ENCODE measurements around the gene DIP2B.
A peak's percentile ranks its signal among the peaks of the same experiment; 100 is the strongest.

DIP2B gene

GRCh38 chr12:50633955-50634354, 129.2 kb downstream of the DIP2B start:
- no peak for ATAC-seq
- Mint-ChIP-seq H3K27ac (no peak overlapping the region), H3K4me3 (no peak overlapping the region), H3K9me3 (no peaks in the 10 kb centered on the region), H3K36me3 (ENCODE audit: low read depth) (peaks cover 13% of the 10 kb centered on the region), H3K27me3 (no peaks in the 10 kb centered on the region), H3K4me1 (peaks cover 17% of the 10 kb centered on the region)
- DNase-seq = no peak

- ATAC-seq (no peak), DNase-seq (no peak)
- no peak overlapping the region for H3K4me3 Mint-ChIP-seq
- no peak overlapping the region for H3K27ac Mint-ChIP-seq
- no peaks in the 10 kb centered on the region for H3K27me3 Mint-ChIP-seq
- H3K4me1 Mint-ChIP-seq = peaks cover 17% of the 10 kb centered on the region
- H3K9me3 Mint-ChIP-seq = no peaks in the 10 kb centered on the region
- H3K36me3 Mint-ChIP-seq (ENCODE audit: low read depth) = peaks cover 13% of the 10 kb centered on the region
These were observed 129.6 kb downstream of the DIP2B start for GRCh38 chr12:50634379-50634778.

- H3K27me3 Mint-ChIP-seq = no peaks in the 10 kb centered on the region
- peaks cover 17% of the 10 kb centered on the region for H3K4me1 Mint-ChIP-seq
- DNase-seq = no peak
- peaks cover 7% of the 10 kb centered on the region for H3K36me3 Mint-ChIP-seq (ENCODE audit: low read depth)
- no peak overlapping the region for H3K27ac Mint-ChIP-seq
- no peaks in the 10 kb centered on the region for H3K9me3 Mint-ChIP-seq
- no peak overlapping the region for H3K4me3 Mint-ChIP-seq
- ATAC-seq = no peak
These were observed 130.6 kb downstream of the DIP2B start for GRCh38 chr12:50635364-50635763.

- Mint-ChIP-seq H3K4me3 (no peak overlapping the region), H3K27ac (no peak overlapping the region), H3K27me3 (no peaks in the 10 kb centered on the region), H3K36me3 (ENCODE audit: low read depth) (peaks cover 7% of the 10 kb centered on the region), H3K9me3 (no peaks in the 10 kb centered on the region), H3K4me1 (peaks cover 17% of the 10 kb centered on the region)
- ATAC-seq = no peak
- no peak for DNase-seq
These were observed 131.1 kb downstream of the DIP2B start for GRCh38 chr12:50635857-50636256.

- DNase-seq (no peak), ATAC-seq (no peak)
- Mint-ChIP-seq H3K27ac (peak overlapping the region; percentile 25), H3K9me3 (no peaks in the 10 kb centered on the region), H3K36me3 (ENCODE audit: low read depth) (peaks cover 10% of the 10 kb centered on the region), H3K4me1 (peaks cover 19% of the 10 kb centered on the region), H3K27me3 (no peaks in the 10 kb centered on the region), H3K4me3 (no peak overlapping the region)
These were observed 131.7 kb downstream of the DIP2B start for GRCh38 chr12:50636505-50636904.

- no peak for DNase-seq
- H3K27ac Mint-ChIP-seq = peak overlapping the region; percentile 27
These were observed 133.2 kb downstream of the DIP2B start for GRCh38 chr12:50637870-50638481.

GRCh38 chr12:50638482-50638880, 133.7 kb downstream of the DIP2B start:
- Mint-ChIP-seq H3K4me1 (peaks cover 26% of the 10 kb centered on the region), H3K9me3 (no peaks in the 10 kb centered on the region), H3K36me3 (ENCODE audit: low read depth) (peaks cover 12% of the 10 kb centered on the region), H3K27me3 (no peaks in the 10 kb centered on the region), H3K4me3 (no peak overlapping the region), H3K27ac (no peak overlapping the region)
- DNase-seq = no peak
- ATAC-seq = no peak

More at GRCh38 chr12:50637870-50638481, 133.2 kb downstream of the DIP2B start:
- Mint-ChIP-seq H3K4me3 (no peak overlapping the region), H3K36me3 (ENCODE audit: low read depth) (peaks cover 16% of the 10 kb centered on the region), H3K9me3 (no peaks in the 10 kb centered on the region), H3K27me3 (no peaks in the 10 kb centered on the region), H3K4me1 (peaks cover 26% of the 10 kb centered on the region)
- no peak for ATAC-seq

- peaks cover 14% of the 10 kb centered on the region for H3K36me3 Mint-ChIP-seq (ENCODE audit: low read depth)
- no peak overlapping the region for H3K4me3 Mint-ChIP-seq
- ATAC-seq = no peak
- no peaks in the 10 kb centered on the region for H3K9me3 Mint-ChIP-seq
- H3K4me1 Mint-ChIP-seq = peaks cover 26% of the 10 kb centered on the region
- no peaks in the 10 kb centered on the region for H3K27me3 Mint-ChIP-seq
- no peak for DNase-seq
- H3K27ac Mint-ChIP-seq = no peak overlapping the region
These were observed 134.9 kb downstream of the DIP2B start for GRCh38 chr12:50639721-50640120.

GRCh38 chr12:50640321-50640939, 135.6 kb downstream of the DIP2B start:
- H3K9me3 Mint-ChIP-seq = no peaks in the 10 kb centered on the region
- no peak overlapping the region for H3K4me3 Mint-ChIP-seq
- DNase-seq (no peak), ATAC-seq (no peak)
- no peaks in the 10 kb centered on the region for H3K27me3 Mint-ChIP-seq
- peaks cover 21% of the 10 kb centered on the region for H3K4me1 Mint-ChIP-seq
- peaks cover 14% of the 10 kb centered on the region for H3K36me3 Mint-ChIP-seq (ENCODE audit: low read depth)
- no peak overlapping the region for H3K27ac Mint-ChIP-seq

GRCh38 chr12:50641566-50641965, 136.8 kb downstream of the DIP2B start:
- Mint-ChIP-seq H3K27me3 (no peaks in the 10 kb centered on the region), H3K4me3 (no peak overlapping the region), H3K36me3 (ENCODE audit: low read depth) (peaks cover 14% of the 10 kb centered on the region), H3K27ac (no peak overlapping the region), H3K4me1 (peaks cover 19% of the 10 kb centered on the region), H3K9me3 (no peaks in the 10 kb centered on the region)
- no peak for DNase-seq
- no peak for ATAC-seq

- ATAC-seq = no peak
- H3K4me3 Mint-ChIP-seq = no peak overlapping the region
- no peak overlapping the region for H3K27ac Mint-ChIP-seq
These were observed 137.3 kb downstream of the DIP2B start for GRCh38 chr12:50642035-50642451.

GRCh38 chr12:50642761-50643160, 138.0 kb downstream of the DIP2B start:
- H3K9me3 Mint-ChIP-seq = no peaks in the 10 kb centered on the region
- H3K4me3 Mint-ChIP-seq = no peak overlapping the region
- H3K4me1 Mint-ChIP-seq = peaks cover 17% of the 10 kb centered on the region
- no peaks in the 10 kb centered on the region for H3K27me3 Mint-ChIP-seq
- ATAC-seq = no peak
- no peak overlapping the region for H3K27ac Mint-ChIP-seq
- DNase-seq = no peak
- peaks cover 14% of the 10 kb centered on the region for H3K36me3 Mint-ChIP-seq (ENCODE audit: low read depth)

More at GRCh38 chr12:50642035-50642451, 137.3 kb downstream of the DIP2B start:
- H3K36me3 Mint-ChIP-seq (ENCODE audit: low read depth) = peaks cover 14% of the 10 kb centered on the region
- no peaks in the 10 kb centered on the region for H3K27me3 Mint-ChIP-seq
- no peak for DNase-seq
- H3K9me3 Mint-ChIP-seq = no peaks in the 10 kb centered on the region
- H3K4me1 Mint-ChIP-seq = peaks cover 19% of the 10 kb centered on the region

GRCh38 chr12:50647031-50647430, 142.2 kb downstream of the DIP2B start:
- ATAC-seq (no peak), DNase-seq (no peak)
- Mint-ChIP-seq H3K9me3 (no peaks in the 10 kb centered on the region), H3K27me3 (no peaks in the 10 kb centered on the region), H3K36me3 (ENCODE audit: low read depth) (peaks cover 8% of the 10 kb centered on the region), H3K27ac (no peak overlapping the region), H3K4me3 (no peak overlapping the region), H3K4me1 (peaks cover 10% of the 10 kb centered on the region)

GRCh38 chr12:50647479-50647878, 142.7 kb downstream of the DIP2B start:
- DNase-seq = no peak
- no peak for ATAC-seq
- H3K27me3 Mint-ChIP-seq = no peaks in the 10 kb centered on the region
- no peak overlapping the region for H3K4me3 Mint-ChIP-seq
- H3K36me3 Mint-ChIP-seq (ENCODE audit: low read depth) = peaks cover 5% of the 10 kb centered on the region
- no peak overlapping the region for H3K27ac Mint-ChIP-seq
- H3K4me1 Mint-ChIP-seq = peaks cover 8% of the 10 kb centered on the region
- H3K9me3 Mint-ChIP-seq = no peaks in the 10 kb centered on the region

GRCh38 chr12:50650285-50650684, 145.5 kb downstream of the DIP2B start:
- Mint-ChIP-seq H3K27ac (no peak overlapping the region), H3K27me3 (no peaks in the 10 kb centered on the region), H3K4me1 (peaks cover 13% of the 10 kb centered on the region), H3K4me3 (no peak overlapping the region), H3K36me3 (ENCODE audit: low read depth) (peaks cover 6% of the 10 kb centered on the region), H3K9me3 (no peaks in the 10 kb centered on the region)
- no peak for DNase-seq
- ATAC-seq = no peak

All from activated naive CD8-positive, alpha-beta T cell treated with anti-CD3 and anti-CD28 coated beads, Interleukin-2, amount 50 U/mL, for 24 hours (primary cell).